ENCODE results near the gene GAN. TPM values are rescaled to one million over a fixed set of nuclear protein-coding genes. Genes with fewer than 3 reads are reported as not detected.

Gene GAN
- total RNA-seq, 1 experiment from 2014 or later, result 22.5 TPM

DNA sequence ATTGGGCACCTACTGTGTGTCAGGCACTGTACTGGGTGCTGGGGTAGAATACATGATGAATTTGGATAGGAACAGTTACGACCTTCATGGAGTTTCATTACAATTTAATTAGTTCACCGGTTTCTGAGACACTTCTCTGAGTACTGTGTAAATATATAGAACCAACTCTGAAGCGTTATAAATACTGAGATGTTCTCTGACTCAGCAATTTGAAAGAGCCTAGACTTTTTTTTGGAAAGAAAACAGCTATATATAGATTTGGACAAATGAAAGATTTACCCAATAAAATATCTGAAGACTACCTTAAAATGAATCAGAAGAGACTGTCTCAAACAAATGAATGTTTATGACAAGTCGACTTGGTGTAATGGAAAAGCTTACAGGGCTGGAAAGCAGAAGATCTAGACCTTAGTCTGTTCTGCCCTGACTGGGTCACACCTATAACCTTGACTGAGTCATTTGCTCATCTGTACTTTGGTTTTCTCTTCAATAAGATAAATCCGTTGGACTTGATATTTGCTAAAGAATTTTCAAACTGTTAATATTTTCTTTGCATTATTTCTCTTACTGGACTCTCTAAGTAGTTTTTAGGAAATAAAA lies 4.6 kb upstream of the GAN start:
- ChIA-PET RAD21 (ENCODE audit: low non-redundant PET in 1 of 2, low total read pairs in 2 of 2, uncharacterized antibody in 2 of 2, unreplicated experiment in 2 of 2) (no interaction called here), CTCF (no interaction called here), POLR2A (no interaction called here)
- ATAC-seq (no peak), DNase-seq (ENCODE audit: low read depth, low spot score) (no peak)
- Histone ChIP-seq H3K36me3 (ENCODE audit: control insufficient read depth in 1 of 2, insufficient read depth in 2 of 2, low read length in 2 of 2) (no peaks in the 10 kb centered on the region), H3K9ac (ENCODE audit: low read length) (no peak overlapping the region), H3K4me1 (ENCODE audit: control insufficient read depth in 1 of 2, insufficient read depth in 2 of 2, low read length in 2 of 2) (peaks cover 6 to 10% of the 10 kb centered on the region in 2 experiments; a peak in 3 of 4 replicates), H3K79me2 (ENCODE audit: insufficient read depth, low read length) (peaks cover 17% of the 10 kb centered on the region), H3K27me3 (ENCODE audit: insufficient read depth, low read length) (no peaks in the 10 kb centered on the region), H3K4me3 (replicated peaks in 1 of 2; ENCODE audit: low read depth in 1 of 2, low read length in 2 of 2) (no peak overlapping the region), H3K9me2 (ENCODE audit: insufficient read depth) (no peaks in the 10 kb centered on the region), H3K27ac (ENCODE audit: low read depth, low read length) (no peak overlapping the region), H2AFZ (ENCODE audit: low read depth, low read length, poor library complexity, severe bottlenecking) (no peak overlapping the region), H3K4me2 (ENCODE audit: low read length) (no peak overlapping the region), H3K9me3 (ENCODE audit: control insufficient read depth in 1 of 2, insufficient read depth in 1 of 2, low read depth in 1 of 2, low read length in 2 of 2) (no peaks in the 10 kb centered on the region), H4K20me1 (ENCODE audit: insufficient read depth) (no peaks in the 10 kb centered on the region)
- TF ChIP-seq YY1 (IDR thresholded peaks at IDR 0.05; ENCODE audit: extremely low read depth, insufficient replicate concordance, low read depth, low read length), result no peak
- no peak for TF ChIP-seq CEBPB (IDR thresholded peaks at IDR 0.05; ENCODE audit: low read depth)
- no peak for TF ChIP-seq SRF (IDR thresholded peaks at IDR 0.05; ENCODE audit: low read depth)
- TF ChIP-seq ZNF274 (IDR thresholded peaks at IDR 0.05; ENCODE audit: low read depth, low read length), result no peak
- no peak for TF ChIP-seq CBX3 (IDR thresholded peaks at IDR 0.05; ENCODE audit: low read depth)
- TF ChIP-seq, protein P1, sequence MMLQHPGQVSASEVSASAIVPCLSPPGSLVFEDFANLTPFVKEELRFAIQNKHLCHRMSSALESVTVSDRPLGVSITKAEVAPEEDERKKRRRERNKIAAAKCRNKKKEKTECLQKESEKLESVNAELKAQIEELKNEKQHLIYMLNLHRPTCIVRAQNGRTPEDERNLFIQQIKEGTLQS (IDR thresholded peaks at IDR 0.05), result no peak
- no peak for TF ChIP-seq EGR1 (IDR thresholded peaks at IDR 0.05; ENCODE audit: low read depth)
- no peak for TF ChIP-seq FOSL1 (IDR thresholded peaks at IDR 0.05; ENCODE audit: low read depth)
- no peak for TF ChIP-seq POLR2AphosphoS5 (IDR thresholded peaks at IDR 0.05; ENCODE audit: low read depth, low read length)
- TF ChIP-seq, protein P2, sequence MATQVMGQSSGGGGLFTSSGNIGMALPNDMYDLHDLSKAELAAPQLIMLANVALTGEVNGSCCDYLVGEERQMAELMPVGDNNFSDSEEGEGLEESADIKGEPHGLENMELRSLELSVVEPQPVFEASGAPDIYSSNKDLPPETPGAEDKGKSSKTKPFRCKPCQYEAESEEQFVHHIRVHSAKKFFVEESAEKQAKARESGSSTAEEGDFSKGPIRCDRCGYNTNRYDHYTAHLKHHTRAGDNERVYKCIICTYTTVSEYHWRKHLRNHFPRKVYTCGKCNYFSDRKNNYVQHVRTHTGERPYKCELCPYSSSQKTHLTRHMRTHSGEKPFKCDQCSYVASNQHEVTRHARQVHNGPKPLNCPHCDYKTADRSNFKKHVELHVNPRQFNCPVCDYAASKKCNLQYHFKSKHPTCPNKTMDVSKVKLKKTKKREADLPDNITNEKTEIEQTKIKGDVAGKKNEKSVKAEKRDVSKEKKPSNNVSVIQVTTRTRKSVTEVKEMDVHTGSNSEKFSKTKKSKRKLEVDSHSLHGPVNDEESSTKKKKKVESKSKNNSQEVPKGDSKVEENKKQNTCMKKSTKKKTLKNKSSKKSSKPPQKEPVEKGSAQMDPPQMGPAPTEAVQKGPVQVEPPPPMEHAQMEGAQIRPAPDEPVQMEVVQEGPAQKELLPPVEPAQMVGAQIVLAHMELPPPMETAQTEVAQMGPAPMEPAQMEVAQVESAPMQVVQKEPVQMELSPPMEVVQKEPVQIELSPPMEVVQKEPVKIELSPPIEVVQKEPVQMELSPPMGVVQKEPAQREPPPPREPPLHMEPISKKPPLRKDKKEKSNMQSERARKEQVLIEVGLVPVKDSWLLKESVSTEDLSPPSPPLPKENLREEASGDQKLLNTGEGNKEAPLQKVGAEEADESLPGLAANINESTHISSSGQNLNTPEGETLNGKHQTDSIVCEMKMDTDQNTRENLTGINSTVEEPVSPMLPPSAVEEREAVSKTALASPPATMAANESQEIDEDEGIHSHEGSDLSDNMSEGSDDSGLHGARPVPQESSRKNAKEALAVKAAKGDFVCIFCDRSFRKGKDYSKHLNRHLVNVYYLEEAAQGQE (IDR thresholded peaks at IDR 0.05; ENCODE audit: low read depth), result no peak
- TF ChIP-seq, protein P3, sequence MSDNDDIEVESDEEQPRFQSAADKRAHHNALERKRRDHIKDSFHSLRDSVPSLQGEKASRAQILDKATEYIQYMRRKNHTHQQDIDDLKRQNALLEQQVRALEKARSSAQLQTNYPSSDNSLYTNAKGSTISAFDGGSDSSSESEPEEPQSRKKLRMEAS (IDR thresholded peaks at IDR 0.05), result no peak
- no peak for TF ChIP-seq ELF1 (IDR thresholded peaks at IDR 0.05; ENCODE audit: borderline replicate concordance, low read depth)
- no peak for TF ChIP-seq TCF7L2 (IDR thresholded peaks at IDR 0.05; ENCODE audit: borderline replicate concordance, extremely low read depth, insufficient read depth, insufficient read length)
- no peak for TF ChIP-seq SIN3A (IDR thresholded peaks at IDR 0.05; ENCODE audit: low read depth)
- no peak for TF ChIP-seq ZFX (IDR thresholded peaks at IDR 0.05)
- no peak for TF ChIP-seq EZH2 (IDR thresholded peaks at IDR 0.05)
- TF ChIP-seq EZH2phosphoT487 (IDR thresholded peaks at IDR 0.05; ENCODE audit: borderline replicate concordance), result no peak
- BruUV-seq (replicated peaks), result no TSS peak
- intact Hi-C loops (cut with micrococcal nuclease), result loop anchor here (5.0 kb wide), 2 partner anchors 168 to 213 kb away; partner anchors contain the start of gene GCSH

All from HCT116 (cell line).